ENCODE data around the gene PTP4A2. TPM values are rescaled to one million over a fixed set of nuclear protein-coding genes. Genes with fewer than 3 reads are reported as not detected.

Gene PTP4A2
- total RNA-seq, 1 experiment from 2014 or later = 393 TPM

GRCh38 chr1:31861346-31861745, 76.8 kb downstream of the PTP4A2 start:
- DNase-seq (ENCODE audit: low read depth) = no peak

- no peak for DNase-seq (ENCODE audit: low read depth)
Observed at GRCh38 chr1:31860581-31860980, 77.6 kb downstream of the PTP4A2 start.

- DNase-seq (ENCODE audit: low read depth) = no peak
Observed at GRCh38 chr1:31859719-31860118, 78.4 kb downstream of the PTP4A2 start.

GRCh38 chr1:31859044-31859443, 79.1 kb downstream of the PTP4A2 start:
- no peak for DNase-seq (ENCODE audit: low read depth)

- no peak for DNase-seq (ENCODE audit: low read depth)
Observed at GRCh38 chr1:31857863-31858262, 80.3 kb downstream of the PTP4A2 start.

Other genes starting within 250 kb of the PTP4A2 start
- 28.7 and 38.2 TPM in 2 replicates for gene COL16A1, start 234.4 kb downstream of the PTP4A2 start, total RNA-seq (2014; rRNA removed; shearing (Covaris generic))
- gene ADGRB2, start 174.0 kb downstream of the PTP4A2 start, total RNA-seq (2014; rRNA removed; shearing (Covaris generic)) = 4.7 and 9.4 TPM in 2 replicates
- gene SPOCD1, start 122.3 kb downstream of the PTP4A2 start, total RNA-seq (2014; rRNA removed; shearing (Covaris generic)) = 86.6 and 92.7 TPM in 2 replicates
- 64.2 and 64.7 TPM in 2 replicates for gene KHDRBS1, start 75.5 kb upstream of the PTP4A2 start, total RNA-seq (2014; rRNA removed; shearing (Covaris generic))
- gene TMEM39B, start 134.6 kb upstream of the PTP4A2 start, total RNA-seq (2014; rRNA removed; shearing (Covaris generic)) = 4.3 and 4.5 TPM in 2 replicates
- 44.2 and 45.8 TPM in 2 replicates for gene KPNA6, start 169.7 kb upstream of the PTP4A2 start, total RNA-seq (2014; rRNA removed; shearing (Covaris generic))
- gene TXLNA, start 241.3 kb upstream of the PTP4A2 start, total RNA-seq (2014; rRNA removed; shearing (Covaris generic)) = 63.1 and 66.6 TPM in 2 replicates

Data from Daoy (cell line).